Panc1 (cell line): Measurements from ENCODE around the gene PHLDB1.

ENCODE experiments used
- POLR2AphosphoS5 ChIP-seq: IDR thresholded peaks from 2 replicates; pipeline ENCODE4 v1.6.1; 2012; ENCODE audit warnings: mild to moderate bottlenecking, low read depth, low read length, moderate library complexity
- TF ChIP-seq, protein P1 (sequence below): fragments of 450-650 bp; IDR thresholded peaks from 2 replicates; pipeline ENCODE4 v1.5.1; 2017; ENCODE audit warnings: mild to moderate bottlenecking

DNA sequence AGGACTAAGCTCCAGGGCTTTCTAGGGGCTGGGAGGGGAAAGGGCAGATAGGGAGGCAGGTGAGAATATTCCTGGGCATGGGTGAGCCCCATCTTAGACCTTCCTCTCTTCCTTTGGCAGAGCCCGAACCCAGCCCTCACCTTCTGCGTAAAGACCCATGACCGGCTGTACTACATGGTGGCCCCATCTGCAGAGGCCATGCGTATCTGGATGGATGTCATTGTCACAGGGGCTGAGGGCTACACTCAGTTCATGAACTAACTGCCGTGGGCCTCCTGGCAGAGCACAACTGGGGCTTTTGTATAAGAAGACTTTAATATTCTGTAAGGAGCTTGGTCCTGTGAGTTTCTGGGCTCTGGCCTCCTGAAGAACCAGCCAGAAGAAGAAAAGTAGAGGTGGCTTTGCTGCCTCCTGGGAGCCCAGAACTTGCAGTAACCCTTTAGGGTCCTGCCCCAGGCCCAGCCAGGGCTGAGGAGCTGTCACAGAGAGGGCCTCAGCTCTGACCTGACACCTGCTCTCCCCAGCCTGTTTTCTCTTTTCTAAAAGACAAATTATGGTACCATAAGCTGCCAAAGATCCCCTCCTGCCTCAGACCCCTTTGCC lies 49.2 kb downstream of the PHLDB1 start:
- TF ChIP-seq, protein P1, sequence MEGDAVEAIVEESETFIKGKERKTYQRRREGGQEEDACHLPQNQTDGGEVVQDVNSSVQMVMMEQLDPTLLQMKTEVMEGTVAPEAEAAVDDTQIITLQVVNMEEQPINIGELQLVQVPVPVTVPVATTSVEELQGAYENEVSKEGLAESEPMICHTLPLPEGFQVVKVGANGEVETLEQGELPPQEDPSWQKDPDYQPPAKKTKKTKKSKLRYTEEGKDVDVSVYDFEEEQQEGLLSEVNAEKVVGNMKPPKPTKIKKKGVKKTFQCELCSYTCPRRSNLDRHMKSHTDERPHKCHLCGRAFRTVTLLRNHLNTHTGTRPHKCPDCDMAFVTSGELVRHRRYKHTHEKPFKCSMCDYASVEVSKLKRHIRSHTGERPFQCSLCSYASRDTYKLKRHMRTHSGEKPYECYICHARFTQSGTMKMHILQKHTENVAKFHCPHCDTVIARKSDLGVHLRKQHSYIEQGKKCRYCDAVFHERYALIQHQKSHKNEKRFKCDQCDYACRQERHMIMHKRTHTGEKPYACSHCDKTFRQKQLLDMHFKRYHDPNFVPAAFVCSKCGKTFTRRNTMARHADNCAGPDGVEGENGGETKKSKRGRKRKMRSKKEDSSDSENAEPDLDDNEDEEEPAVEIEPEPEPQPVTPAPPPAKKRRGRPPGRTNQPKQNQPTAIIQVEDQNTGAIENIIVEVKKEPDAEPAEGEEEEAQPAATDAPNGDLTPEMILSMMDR: no peak
- no peak for TF ChIP-seq POLR2AphosphoS5
